Measurements from ENCODE around the gene CCER1. TPM values are rescaled to one million over a fixed set of nuclear protein-coding genes. Genes with fewer than 3 reads are reported as not detected.
"Not testable (repeated sequence)": the region's sequence is repeated elsewhere in the genome, so short reads cannot be mapped to it uniquely, and the experiment has no call there.

CCER1 gene
- total and polyA plus RNA-seq, 12 donors, result not detected

DNA sequence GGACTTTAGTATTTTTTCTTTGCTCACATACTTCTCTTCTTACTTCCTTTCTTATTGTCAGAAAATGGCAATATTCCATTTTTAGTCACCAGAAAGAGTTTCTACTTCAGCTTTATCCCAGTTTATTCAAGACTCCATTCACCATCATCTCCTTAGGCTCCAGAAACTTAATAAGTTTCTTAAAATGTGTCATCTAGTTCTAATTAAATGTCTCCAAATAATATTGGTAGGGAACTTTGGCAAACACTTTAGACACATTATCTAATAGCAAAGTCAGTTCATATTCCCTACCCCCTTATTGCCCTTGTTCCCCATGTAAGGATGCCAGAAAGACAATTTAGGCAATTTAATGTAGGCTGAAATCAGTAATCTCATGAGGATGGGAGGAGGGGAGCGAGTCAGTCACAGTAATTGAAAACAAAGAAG, 34.7 kb upstream of the CCER1 start:
- Histone ChIP-seq H3K36me3 (no peaks in the 10 kb centered on the region), H3K27me3 (no peaks in the 10 kb centered on the region), H3K4me1 (peaks cover 0 to 4% (median 0%) of the 10 kb centered on the region in 9 donors), H3K4me3 (no peak overlapping the region), H3K9me3 (peaks cover 0 to 10% (median 0%) of the 10 kb centered on the region in 11 donors), H3K27ac (peak overlapping the region in 4 of 10 donors; percentile 17 to 56 (median 48))
- intact Hi-C loops (cut with DNase I), result loop anchor here in 3 of 10 donors (10.0 kb wide), 4 partner anchors 105 to 1065 kb away; no protein-coding TSS in a partner anchor
- DNase-seq (peak in 1 of 2 donors; percentile 8), ATAC-seq (peak in 6 of 8 donors; percentile 70 to 91 (median 79))
- WGBS, 2 donors, result 69 to 79% methylated on average over 1 of the region's 1 CpG
- TF ChIP-seq, protein P1, sequence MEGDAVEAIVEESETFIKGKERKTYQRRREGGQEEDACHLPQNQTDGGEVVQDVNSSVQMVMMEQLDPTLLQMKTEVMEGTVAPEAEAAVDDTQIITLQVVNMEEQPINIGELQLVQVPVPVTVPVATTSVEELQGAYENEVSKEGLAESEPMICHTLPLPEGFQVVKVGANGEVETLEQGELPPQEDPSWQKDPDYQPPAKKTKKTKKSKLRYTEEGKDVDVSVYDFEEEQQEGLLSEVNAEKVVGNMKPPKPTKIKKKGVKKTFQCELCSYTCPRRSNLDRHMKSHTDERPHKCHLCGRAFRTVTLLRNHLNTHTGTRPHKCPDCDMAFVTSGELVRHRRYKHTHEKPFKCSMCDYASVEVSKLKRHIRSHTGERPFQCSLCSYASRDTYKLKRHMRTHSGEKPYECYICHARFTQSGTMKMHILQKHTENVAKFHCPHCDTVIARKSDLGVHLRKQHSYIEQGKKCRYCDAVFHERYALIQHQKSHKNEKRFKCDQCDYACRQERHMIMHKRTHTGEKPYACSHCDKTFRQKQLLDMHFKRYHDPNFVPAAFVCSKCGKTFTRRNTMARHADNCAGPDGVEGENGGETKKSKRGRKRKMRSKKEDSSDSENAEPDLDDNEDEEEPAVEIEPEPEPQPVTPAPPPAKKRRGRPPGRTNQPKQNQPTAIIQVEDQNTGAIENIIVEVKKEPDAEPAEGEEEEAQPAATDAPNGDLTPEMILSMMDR (IDR thresholded peaks at IDR 0.05), result no peak

DNA sequence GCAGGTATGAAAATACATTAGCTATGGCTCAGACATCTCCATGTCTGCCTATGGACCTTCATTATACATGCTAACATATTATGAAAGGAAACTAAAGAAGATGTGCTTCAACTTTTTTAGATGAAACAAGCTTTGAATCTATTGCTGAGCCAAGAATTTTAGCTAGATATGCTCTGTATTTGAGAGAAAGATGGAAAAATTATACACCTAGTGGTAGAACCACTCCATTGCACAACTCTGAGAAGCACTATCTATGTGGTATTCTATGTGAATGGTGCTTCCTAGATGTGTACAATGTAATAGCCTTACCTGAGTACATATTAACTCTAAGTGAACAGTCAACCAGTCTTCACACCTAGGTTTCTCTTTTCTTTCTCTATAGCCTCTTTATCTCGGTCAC, 32.5 kb upstream of the CCER1 start:
- H3K36me3 ChIP-seq, result no peaks in the 10 kb centered on the region
- H3K4me3 ChIP-seq, result no peak overlapping the region
- TF ChIP-seq, protein P1 (IDR thresholded peaks at IDR 0.05), result peak in 1 of 9 donors; percentile 3
- intact Hi-C loops (cut with DNase I), result loop anchor here in 3 of 10 donors (10.0 kb wide), 4 partner anchors 107 to 1067 kb away; no protein-coding TSS in a partner anchor
- ATAC-seq, result no peak
- peaks cover 0 to 14% (median 0%) of the 10 kb centered on the region in 11 donors for H3K9me3 ChIP-seq
- 94 to 97% methylated on average over 1 of the region's 1 CpG for WGBS, 2 donors
- peaks cover 0 to 4% (median 0%) of the 10 kb centered on the region in 9 donors for H3K4me1 ChIP-seq
- no peak for DNase-seq
- H3K27ac ChIP-seq, result peak overlapping the region in 1 of 10 donors; percentile 54
- H3K27me3 ChIP-seq, result no peaks in the 10 kb centered on the region

DNA sequence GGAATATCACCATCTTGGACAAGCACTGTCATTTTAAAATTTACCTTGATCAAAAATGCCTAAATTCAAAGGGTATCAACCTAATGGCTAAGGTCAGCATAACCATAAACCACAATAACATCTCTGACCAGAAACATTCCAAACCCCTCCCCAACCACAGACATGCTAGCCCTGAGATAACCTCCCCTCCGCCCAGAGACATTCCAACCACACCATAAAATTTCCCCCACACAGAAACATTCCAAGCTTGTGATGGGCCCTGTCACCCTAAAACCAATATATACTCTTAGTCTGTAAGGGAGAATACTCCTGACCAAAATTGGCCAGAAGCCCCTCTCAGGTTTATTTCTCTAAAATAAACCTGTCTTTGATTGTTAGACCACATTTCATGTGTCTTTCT, 32.1 kb upstream of the CCER1 start:
- Histone ChIP-seq H3K36me3 (no peaks in the 10 kb centered on the region), H3K4me3 (no peak overlapping the region), H3K27me3 (no peaks in the 10 kb centered on the region), H3K4me1 (peaks cover 0 to 4% (median 0%) of the 10 kb centered on the region in 9 donors), H3K27ac (no peak overlapping the region), H3K9me3 (peaks cover 0 to 14% (median 0%) of the 10 kb centered on the region in 11 donors)
- TF ChIP-seq, protein P1 (IDR thresholded peaks at IDR 0.05), result no peak
- ATAC-seq (no peak), DNase-seq (no peak)
- WGBS, 2 donors, result 100% methylated on average over 1 of the region's 1 CpG
- intact Hi-C loops (cut with DNase I), result loop anchor here in 3 of 10 donors (10.0 kb wide), 4 partner anchors 108 to 1068 kb away; no protein-coding TSS in a partner anchor

DNA sequence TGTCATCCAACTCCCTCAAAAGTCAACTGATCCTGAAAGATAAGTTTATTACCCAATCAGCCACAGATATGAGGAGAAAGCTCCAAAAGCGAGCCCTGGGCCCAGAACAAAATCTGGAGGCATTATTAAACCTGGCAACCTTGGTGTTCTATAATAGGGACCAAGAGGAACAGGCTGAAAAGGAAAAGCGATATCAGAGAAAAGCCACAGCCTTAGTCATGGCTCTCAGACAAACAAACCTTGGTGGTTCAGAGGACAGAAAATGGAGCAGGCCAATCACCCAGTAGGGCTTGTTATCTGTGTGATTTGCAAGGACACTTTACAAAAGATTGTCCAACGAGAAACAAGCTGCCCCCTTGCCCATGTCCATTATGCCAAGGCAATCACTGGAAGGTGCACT, 30.4 kb upstream of the CCER1 start:
- not testable (repeated sequence) for DNase-seq, ATAC-seq, H3K4me3 ChIP-seq, H3K36me3 ChIP-seq, H3K27ac ChIP-seq, H3K4me1 ChIP-seq, H3K27me3 ChIP-seq
- intact Hi-C loops (cut with DNase I), result loop anchor here in 3 of 10 donors (10.0 kb wide), 4 partner anchors 109 to 1069 kb away; no protein-coding TSS in a partner anchor
- peaks cover 0 to 14% (median 0%) of the 10 kb centered on the region in 11 donors for H3K9me3 ChIP-seq
- WGBS, 2 donors, result 82 to 87% methylated on average over 3 of the region's 3 CpGs

DNA sequence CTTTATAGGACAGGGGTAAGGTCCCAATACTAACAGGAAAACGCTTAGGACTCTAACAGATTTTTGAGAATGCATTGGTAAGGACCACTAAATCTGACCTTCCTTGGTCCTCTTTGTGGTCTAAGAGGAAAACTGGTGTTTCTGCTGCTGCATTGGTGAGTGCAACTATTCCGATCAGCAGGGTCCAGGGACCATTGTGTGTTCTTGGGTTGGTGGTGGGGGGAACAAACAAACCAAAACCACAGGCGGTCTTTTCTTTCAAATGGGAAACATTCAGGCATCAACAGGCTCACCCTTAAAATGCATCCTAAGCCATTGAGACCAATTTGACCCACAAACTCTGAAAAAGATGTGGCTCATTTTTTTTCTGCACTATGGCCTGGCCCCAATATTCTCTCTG, 29.1 kb upstream of the CCER1 start:
- intact Hi-C loops (cut with DNase I), result loop anchor here in 4 of 10 donors (5.0 to 10.0 kb wide), 5 partner anchors 111 to 1071 kb away; no protein-coding TSS in a partner anchor
- 78 to 87% methylated on average over 3 of the region's 3 CpGs for WGBS, 2 donors

More for the DNA sequence above, 29.1 kb upstream of the CCER1 start:
- H3K27me3 ChIP-seq, result no peaks in the 10 kb centered on the region
- peaks cover 0 to 14% (median 0%) of the 10 kb centered on the region in 11 donors for H3K9me3 ChIP-seq
- H3K4me3 ChIP-seq, result no peak overlapping the region
- ATAC-seq (no peak), DNase-seq (no peak)
- no peaks in the 10 kb centered on the region for H3K36me3 ChIP-seq
- no peaks in the 10 kb centered on the region for H3K4me1 ChIP-seq
- no peak overlapping the region for H3K27ac ChIP-seq
- TF ChIP-seq, protein P1 (IDR thresholded peaks at IDR 0.05), result no peak
